Measurements from ENCODE around the gene ZNF385A. TPM values are rescaled to one million over a fixed set of nuclear protein-coding genes. Genes with fewer than 3 reads are reported as not detected.

ZNF385A gene
- total and polyA plus RNA-seq, 2 of the 8 experiments (the other 6 are each of a cell fraction or from before 2014, with no cell fraction given) = 5.2 to 14.3 TPM

DNA sequence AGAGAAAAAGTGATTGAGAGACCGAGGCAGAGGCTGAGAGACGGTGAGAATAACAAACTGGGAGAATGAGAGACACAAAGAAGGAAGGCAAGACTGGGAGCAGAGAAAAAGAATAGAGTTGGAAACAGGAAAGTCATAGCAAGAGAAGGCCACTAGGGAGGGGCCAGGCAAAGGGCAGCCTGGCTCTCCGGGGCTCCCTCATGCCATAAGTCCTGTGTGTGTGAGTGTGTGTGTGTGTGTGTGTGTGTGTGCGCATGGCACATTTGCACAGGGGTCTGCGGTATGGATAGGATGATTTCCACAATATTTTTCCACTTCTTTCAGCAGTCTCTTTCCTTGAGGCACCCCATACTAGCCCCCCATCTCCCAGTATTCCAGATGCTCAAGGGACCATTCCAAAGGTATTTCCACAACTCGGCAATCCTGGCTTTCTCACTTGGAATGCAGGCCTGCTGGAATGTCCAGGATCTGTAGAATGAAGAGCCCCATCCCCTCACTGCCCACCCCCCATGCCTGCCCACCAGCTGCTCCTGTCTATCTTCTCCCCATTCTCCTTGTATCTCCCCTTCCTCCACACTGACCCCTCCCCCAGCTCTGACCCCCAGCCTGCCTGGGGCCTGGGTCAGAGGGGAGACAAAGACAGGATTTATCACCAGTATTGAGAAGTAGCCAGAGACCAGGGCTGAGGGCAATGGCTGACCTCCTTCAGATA is 29.3 kb downstream of the ZNF385A start (continued):
- TF ChIP-seq TAF1 (IDR thresholded peaks at IDR 0.05; ENCODE audit: low read depth, low read length) (0 out of 2 replicates have a peak, but pooled peaks have one; percentile 17), FOSL1 (IDR thresholded peaks at IDR 0.05; ENCODE audit: insufficient read depth, low read depth, low read length) (no peak), RXRA (IDR thresholded peaks at IDR 0.05; ENCODE audit: insufficient read depth, low read depth, low read length) (no peak), CTBP2 (IDR thresholded peaks at IDR 0.05; ENCODE audit: borderline replicate concordance, insufficient read depth, insufficient read length, low read length) (no peak), SP2 (IDR thresholded peaks at IDR 0.05; ENCODE audit: low read length) (no peak), HDAC6 (IDR thresholded peaks at IDR 0.05; ENCODE audit: low read depth, low read length) (no peak), TAF7 (optimal IDR thresholded peaks at IDR 0.05; ENCODE audit: borderline replicate concordance, low read depth, low read length) (no peak), JUN (IDR thresholded peaks at IDR 0.05; ENCODE audit: low read depth, low read length) (no peak), BRCA1 (IDR thresholded peaks at IDR 0.05; ENCODE audit: low read depth, low read length) (no peak), CHD2 (IDR thresholded peaks at IDR 0.05; ENCODE audit: low read length) (no peak)
- TF ChIP-seq, protein P1, sequence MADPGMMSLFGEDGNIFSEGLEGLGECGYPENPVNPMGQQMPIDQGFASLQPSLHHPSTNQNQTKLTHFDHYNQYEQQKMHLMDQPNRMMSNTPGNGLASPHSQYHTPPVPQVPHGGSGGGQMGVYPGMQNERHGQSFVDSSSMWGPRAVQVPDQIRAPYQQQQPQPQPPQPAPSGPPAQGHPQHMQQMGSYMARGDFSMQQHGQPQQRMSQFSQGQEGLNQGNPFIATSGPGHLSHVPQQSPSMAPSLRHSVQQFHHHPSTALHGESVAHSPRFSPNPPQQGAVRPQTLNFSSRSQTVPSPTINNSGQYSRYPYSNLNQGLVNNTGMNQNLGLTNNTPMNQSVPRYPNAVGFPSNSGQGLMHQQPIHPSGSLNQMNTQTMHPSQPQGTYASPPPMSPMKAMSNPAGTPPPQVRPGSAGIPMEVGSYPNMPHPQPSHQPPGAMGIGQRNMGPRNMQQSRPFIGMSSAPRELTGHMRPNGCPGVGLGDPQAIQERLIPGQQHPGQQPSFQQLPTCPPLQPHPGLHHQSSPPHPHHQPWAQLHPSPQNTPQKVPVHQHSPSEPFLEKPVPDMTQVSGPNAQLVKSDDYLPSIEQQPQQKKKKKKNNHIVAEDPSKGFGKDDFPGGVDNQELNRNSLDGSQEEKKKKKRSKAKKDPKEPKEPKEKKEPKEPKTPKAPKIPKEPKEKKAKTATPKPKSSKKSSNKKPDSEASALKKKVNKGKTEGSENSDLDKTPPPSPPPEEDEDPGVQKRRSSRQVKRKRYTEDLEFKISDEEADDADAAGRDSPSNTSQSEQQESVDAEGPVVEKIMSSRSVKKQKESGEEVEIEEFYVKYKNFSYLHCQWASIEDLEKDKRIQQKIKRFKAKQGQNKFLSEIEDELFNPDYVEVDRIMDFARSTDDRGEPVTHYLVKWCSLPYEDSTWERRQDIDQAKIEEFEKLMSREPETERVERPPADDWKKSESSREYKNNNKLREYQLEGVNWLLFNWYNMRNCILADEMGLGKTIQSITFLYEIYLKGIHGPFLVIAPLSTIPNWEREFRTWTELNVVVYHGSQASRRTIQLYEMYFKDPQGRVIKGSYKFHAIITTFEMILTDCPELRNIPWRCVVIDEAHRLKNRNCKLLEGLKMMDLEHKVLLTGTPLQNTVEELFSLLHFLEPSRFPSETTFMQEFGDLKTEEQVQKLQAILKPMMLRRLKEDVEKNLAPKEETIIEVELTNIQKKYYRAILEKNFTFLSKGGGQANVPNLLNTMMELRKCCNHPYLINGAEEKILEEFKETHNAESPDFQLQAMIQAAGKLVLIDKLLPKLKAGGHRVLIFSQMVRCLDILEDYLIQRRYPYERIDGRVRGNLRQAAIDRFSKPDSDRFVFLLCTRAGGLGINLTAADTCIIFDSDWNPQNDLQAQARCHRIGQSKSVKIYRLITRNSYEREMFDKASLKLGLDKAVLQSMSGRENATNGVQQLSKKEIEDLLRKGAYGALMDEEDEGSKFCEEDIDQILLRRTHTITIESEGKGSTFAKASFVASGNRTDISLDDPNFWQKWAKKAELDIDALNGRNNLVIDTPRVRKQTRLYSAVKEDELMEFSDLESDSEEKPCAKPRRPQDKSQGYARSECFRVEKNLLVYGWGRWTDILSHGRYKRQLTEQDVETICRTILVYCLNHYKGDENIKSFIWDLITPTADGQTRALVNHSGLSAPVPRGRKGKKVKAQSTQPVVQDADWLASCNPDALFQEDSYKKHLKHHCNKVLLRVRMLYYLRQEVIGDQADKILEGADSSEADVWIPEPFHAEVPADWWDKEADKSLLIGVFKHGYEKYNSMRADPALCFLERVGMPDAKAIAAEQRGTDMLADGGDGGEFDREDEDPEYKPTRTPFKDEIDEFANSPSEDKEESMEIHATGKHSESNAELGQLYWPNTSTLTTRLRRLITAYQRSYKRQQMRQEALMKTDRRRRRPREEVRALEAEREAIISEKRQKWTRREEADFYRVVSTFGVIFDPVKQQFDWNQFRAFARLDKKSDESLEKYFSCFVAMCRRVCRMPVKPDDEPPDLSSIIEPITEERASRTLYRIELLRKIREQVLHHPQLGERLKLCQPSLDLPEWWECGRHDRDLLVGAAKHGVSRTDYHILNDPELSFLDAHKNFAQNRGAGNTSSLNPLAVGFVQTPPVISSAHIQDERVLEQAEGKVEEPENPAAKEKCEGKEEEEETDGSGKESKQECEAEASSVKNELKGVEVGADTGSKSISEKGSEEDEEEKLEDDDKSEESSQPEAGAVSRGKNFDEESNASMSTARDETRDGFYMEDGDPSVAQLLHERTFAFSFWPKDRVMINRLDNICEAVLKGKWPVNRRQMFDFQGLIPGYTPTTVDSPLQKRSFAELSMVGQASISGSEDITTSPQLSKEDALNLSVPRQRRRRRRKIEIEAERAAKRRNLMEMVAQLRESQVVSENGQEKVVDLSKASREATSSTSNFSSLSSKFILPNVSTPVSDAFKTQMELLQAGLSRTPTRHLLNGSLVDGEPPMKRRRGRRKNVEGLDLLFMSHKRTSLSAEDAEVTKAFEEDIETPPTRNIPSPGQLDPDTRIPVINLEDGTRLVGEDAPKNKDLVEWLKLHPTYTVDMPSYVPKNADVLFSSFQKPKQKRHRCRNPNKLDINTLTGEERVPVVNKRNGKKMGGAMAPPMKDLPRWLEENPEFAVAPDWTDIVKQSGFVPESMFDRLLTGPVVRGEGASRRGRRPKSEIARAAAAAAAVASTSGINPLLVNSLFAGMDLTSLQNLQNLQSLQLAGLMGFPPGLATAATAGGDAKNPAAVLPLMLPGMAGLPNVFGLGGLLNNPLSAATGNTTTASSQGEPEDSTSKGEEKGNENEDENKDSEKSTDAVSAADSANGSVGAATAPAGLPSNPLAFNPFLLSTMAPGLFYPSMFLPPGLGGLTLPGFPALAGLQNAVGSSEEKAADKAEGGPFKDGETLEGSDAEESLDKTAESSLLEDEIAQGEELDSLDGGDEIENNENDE (IDR thresholded peaks at IDR 0.05; ENCODE audit: insufficient replicate concordance, low read length) = no peak
